DMS114 treated with DMSO at 0.1 percent for 48 hours (cell line): ENCODE data around the gene SPEG.
A peak's percentile ranks its signal among the peaks of the same experiment; 100 is the strongest.
"Not testable (repeated sequence)": the region's sequence is repeated elsewhere in the genome, so short reads cannot be mapped to it uniquely, and the experiment has no call there.

Experiments
- DNase-seq: peaks from one replicate; lab custom pipeline; 2025; ENCODE audit not compliant: unreplicated experiment; lab: John Stamatoyannopoulos, UW

SPEG gene

DNA sequence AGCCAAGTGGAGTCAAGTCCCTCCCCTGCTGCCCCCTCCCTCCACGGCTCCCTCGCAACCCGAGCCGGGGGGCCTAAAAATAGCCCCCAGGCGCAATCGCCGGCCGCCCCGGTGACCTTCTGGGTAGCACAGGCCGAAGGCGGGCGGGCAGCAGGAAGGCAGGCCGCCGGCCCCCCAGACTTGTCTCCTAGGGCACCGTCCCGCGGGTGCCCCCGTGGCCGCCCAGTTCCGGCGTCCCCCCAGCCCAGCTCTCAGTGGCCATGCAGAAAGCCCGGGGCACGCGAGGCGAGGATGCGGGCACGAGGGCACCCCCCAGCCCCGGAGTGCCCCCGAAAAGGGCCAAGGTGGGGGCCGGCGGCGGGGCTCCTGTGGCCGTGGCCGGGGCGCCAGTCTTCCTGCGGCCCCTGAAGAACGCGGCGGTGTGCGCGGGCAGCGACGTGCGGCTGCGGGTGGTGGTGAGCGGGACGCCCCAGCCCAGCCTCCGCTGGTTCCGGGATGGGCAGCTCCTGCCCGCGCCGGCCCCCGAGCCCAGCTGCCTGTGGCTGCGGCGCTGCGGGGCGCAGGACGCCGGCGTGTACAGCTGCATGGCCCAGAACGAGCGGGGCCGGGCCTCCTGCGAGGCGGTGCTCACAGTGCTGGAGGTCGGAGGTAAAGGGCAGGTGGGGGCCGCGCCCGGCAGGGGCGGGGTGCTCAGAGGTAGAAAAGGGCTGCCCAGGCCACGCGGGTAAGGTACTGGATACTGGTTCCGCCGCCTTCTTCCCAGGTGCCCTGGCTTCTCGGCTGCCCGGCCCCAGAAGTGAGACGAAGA lies at the start of gene SPEG:
Gene SPEG, plus strand, starts transcription at position 126 of the 808 bp plus-strand sequence. Its CDS starts 135 bp downstream, at position 261.
- no peak for DNase-seq

DNA sequence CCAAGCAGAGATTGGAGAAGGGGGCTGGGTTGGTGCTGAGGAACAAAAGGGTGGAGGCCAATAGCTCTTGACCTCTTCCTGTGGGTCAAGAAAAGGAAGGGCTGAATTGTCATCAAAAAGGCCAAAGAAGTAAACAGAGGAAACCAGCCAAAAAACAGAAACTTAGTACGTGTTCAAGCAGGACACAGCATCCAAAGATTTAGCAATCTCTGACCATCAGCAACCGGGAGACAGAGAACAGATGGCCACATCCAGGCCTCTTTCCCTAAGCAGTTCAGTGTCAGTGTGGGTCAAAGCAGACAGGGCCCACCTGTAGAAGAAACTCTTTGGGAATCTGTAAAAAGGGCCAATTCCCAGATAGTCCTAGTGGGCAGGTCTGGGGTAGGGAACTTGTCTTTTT lies 49.8 kb upstream of the SPEG start:
- no peak for DNase-seq

DNA sequence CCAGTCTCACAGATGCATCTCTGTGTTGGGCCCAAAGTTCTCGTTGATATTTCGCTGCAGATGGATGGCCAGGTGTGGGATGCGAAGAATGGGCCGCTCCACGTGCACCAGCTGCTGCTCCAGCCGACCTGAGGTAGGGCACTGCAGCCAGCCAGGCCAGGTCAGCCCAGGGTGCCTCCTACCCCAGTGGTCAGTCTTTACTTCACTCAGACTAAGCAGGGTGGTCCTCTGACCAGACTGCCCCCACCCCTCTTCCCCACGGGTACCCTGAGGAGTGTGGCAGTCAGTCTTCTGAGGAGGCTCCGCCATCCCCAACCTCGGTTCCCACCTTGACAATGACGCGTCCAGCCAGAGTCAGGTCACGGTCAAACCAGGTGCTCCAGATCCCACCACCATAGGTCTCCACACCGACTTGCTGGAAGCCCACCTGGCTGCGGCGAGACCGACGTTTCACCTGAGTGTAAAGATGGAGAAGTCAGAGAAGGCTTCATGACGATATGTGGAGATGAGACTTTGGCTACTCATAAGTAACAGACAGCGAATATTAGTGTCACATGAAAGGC lies 48.6 kb upstream of the SPEG start:
- DNase-seq, result no peak

DNA sequence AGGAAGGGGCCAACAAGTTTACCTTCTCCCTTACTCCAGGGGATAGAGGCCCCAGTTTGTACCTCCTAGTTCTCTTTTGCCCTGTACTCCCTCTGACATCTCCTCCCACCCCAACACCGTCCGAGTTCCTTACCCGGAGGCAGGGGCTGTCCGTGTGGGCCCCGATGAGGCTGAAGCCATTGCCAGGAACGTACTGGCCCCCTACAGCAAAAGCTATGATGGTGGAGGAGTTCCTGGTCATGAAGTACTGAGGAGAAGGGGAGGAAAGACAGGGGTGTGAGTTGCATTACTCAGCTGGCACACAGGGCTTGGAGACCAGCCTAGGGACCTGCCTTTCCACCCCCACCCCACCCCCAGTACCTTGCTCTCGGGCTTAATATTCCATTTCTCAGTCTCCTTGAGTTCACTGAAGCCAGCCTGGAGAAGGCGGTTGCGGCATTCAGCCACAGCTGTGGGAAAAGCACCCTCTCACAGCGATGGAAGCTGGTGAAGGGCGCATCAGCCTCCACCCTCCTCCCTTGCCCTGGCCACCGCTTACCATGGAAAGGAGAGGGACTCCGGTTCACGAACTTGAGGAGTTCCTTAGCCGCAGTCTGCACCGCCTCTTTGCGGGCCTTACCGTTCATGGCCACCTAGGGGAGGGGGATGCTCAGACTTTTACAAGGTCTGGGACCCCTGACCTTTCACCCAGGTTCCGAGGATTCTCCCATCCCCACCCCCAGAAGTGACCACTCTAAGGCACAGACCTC lies 47.9 kb upstream of the SPEG start:
- no peak for DNase-seq

DNA sequence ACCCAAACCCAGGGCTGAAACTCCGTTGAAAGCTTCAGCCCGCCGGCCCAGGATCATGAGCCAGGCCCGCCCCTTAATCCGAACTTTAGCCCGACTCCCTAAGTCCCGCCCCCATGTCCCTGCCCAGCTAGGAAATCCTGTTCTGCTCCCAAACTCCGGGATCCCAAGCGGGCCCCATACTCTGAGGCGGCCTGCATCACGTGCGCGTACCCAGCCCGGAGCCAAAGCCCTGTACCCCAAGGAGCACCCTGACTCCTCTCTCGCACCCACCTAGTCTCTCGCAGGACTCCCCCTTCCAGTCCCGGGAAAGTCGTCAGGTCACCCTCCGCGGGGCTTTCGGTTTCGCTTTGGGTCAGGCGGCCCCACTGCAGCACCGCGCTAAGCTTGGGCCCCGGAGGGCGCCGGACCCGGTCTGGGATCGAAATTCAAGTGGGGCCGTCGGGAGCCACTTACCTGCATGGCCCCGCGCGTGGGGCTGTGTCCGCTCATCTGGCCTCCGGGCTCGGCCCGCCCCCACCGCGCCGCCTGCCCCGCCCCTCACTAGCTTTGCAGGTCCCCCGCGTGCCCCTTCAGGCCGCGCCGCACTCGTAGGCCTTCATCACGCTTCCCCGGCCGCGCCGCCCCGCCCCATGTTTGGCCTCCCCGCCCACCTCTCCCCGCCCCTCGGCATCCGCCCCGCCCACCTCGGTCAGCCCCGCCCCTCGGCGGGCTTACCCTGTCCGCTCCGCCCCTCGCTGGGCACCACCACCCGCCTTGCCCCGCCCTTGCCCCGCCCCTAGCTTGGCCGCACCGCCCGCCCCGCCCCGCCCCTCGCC lies 47.1 kb upstream of the SPEG start, which contains the start of gene DNPEP:
Gene DNPEP, minus strand, starts transcription at position 607 of the 815 bp plus-strand sequence. Its CDS starts 118 bp downstream, at position 489.
- DNase-seq, result peak; percentile 69

DNA sequence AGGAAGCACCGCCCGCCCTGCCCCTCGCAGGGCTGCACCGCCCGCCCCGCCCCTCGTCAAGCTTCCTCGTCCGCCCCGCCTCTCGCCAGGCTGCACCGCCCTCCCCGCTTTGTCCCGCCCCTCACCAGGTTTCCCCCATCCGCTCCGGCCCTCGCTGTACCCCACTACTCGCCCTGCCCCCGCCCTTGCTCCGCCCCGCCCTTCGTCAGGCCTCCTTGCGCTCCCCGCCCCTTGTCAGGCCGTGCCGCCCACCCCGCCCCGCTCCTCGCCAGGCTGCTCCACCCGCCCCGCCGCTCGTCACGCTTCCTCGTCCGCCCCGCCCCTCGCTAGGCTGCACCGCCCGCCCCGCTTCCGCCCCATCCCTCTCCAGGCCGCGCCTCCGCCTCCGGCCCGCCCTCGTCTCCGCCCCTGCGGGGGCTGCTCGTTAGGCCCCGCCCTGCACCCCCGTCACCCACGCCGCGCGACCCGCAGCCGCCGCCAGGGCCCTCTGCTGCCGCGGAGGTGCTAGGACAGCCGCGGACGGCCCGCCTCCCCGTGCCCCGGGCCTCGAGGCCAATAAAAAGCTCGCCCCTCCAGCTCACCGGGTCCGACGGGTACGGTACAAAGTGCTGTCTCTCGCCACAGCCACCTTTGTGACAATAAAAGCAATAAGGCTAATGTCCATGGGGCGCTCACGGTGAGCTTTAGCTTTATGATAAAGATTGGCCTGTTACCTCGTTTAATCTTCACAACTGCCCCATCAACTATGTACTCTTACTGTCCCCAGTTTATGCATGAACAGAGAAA lies 46.3 kb upstream of the SPEG start:
- peak; percentile 79 for DNase-seq

DNA sequence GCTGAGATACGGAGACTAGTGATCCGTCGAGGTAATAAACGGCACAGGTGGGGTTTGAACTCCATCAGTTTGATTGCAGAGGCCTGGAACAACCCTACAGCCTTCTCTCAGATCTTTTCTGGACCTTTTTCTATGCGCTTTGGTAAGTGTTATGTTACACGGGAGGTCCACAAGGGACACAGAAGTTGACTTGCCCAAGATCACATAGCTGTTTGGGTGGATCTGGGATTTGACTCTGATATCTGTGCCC lies 45.8 kb upstream of the SPEG start:
- no peak for DNase-seq

DNA sequence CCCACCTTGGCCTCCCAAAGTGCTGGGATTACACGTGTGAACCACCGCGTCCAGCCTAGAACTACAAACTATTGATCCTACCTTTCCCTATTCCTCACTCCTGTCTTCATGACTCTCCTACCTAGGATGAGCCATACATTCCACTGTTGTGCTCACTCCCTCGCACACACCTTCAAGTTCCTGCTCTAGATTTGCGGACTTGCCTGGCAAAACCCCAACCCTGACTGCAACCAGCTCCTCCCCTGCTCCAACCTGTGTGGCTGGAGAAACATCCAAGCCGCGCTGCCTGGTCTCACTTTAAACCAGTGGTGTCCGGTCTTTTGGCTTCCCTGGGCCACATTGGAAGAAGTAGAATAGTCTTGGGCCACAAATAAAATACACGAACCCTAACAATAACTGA lies 41.9 kb upstream of the SPEG start:
- no peak for DNase-seq

DNA sequence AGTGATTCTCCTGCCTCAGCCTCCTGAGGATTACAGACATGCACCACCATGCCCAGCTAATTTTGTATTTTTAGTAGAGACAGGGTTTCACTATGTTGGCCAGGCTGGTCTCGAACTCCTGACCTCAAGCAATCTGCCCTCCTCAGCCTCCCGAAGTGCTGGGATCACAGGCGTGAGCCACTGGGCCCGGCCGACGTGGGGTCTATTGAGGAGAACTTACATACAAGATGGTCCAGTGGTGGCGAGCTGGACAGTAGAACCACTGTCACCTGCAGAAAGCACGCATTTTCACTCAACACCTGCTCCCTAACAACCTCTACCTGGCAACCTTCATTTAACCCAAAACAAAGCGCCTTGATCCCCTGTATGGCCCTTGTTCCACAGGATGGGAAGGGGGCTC lies 39.6 kb upstream of the SPEG start:
- not testable (repeated sequence) for DNase-seq

DNA sequence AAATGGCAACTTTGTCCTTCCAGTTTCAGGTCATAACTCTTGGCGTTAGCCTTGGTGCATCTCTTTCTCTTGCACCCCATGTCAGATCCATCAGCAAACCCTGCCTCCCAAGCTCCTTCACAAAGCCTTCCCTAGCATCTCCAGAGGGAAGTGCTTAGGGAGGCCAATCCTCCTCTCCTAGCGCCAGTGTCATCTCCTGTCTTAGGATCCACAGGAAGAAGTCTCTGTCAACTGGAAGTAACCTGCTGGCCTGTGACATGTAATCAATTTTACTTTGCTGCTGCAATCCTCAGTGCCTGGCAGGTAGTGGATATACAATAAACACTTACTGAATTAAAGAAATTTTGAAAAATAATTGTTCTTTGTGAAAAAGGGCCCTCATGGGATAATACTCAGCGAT lies 39.0 kb upstream of the SPEG start:
- no peak for DNase-seq

DNA sequence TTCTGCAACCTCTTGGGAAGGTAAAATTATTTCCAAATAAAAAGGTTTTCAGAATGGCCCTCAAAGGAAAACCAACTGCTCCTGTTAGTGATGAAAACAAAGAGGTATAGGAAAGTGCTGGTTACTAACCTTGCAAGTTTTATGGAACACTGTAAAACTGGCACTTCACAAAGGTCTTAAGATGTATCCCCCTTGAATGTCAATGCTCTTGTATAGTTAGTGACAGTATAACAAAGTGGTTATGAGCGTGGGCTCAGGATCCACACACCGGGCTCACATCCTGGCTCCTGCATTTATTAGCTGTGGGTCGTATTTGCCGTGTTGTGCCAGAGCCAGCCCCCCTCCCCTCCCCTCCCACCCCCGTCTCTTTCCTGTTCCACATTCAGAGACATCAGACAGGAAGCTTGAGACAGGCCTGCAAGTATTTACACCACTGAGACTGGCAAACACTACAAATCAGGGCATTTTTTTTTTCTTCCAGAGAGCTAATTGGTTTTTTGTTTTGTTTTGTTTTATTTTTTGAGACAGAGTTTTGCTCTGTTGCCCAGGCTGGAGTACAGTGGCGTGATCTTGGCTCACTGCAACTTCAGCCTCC lies 37.7 kb upstream of the SPEG start:
- DNase-seq, result no peak

DNA sequence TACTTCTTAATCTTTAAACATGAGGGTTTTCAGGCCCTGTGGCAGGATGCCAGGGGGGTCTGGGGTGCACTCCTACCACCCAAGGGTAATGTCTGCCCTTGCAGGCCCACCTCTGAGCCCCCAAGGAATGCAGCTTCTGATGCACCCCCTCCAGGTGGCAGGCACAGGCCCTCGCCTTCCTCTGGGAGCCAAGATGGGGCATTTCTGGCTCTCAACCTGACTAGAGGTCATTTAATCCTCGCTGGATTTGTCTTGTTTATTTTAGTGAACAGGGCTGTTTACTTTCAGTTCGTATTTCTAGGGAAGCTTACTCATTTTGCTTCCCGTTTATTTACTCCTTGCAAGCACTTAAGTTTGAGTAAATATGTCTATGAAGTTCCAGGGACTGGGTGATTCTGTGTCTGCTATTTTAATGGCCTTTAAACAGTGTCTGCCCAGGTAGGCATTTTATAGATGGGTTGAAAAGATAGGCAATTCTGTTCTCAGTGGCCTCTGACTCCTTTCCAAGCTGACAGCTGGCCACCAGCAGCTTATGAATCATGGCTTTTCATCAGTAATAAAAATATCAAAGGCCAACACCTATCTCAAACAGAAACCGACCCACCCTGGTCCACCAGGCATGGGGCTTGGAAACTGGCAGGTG lies 35.8 kb upstream of the SPEG start:
- DNase-seq, result no peak

DNA sequence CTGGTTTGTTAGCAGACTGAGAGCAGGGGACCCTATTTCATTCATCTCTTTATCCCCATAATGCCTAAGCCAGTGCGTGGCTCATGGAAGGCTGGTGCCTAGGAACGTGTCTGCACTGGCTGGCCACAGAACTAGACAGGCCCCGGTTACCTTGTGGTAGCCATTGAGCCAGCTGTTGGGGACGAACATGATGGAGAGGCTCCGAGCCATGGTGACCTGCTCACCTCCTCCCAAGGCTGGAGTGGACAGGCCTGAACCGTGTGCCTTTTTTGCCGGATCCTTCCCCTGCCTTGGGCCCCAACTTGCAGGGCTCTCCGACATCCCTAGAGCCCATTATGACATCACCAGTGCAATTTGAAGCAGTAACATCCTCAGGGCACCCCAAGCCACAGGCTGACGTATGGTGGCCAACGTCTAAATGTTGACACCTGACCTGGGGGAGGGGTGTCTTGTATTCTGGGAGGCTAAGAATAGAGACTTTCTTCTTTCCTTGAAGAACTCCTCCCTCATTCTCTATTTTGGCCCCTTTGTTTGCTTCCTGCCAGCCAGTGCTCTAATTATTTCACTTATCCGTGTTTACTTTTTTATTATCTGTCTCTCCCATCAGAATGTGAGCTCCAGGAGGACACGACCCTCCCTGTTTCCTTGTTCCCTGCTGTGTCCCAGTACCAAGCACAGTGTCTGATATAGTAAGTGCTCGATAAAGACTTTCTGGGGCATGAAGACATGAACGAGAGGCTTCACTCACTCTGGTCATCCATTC lies 34.7 kb upstream of the SPEG start:
- no peak for DNase-seq

DNA sequence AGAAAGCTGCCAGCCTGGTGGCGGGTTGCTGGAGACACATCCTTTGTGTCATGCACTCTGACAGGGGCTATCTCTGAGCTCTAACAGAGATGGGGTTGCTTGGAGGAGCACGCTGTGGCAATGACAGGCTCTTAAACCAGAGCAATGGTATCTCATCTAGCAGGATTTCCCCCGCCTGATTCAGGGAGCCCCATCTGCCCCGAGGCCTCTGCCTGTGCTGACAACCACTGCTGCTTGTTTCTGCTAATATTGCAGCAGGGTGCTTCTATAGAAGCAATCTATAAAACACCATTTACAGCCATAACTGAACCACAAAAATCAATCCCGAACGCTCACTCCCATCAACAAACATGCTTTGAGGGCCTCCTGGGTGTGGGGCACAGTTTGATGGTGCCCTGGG lies 34.1 kb upstream of the SPEG start:
- no peak for DNase-seq

DNA sequence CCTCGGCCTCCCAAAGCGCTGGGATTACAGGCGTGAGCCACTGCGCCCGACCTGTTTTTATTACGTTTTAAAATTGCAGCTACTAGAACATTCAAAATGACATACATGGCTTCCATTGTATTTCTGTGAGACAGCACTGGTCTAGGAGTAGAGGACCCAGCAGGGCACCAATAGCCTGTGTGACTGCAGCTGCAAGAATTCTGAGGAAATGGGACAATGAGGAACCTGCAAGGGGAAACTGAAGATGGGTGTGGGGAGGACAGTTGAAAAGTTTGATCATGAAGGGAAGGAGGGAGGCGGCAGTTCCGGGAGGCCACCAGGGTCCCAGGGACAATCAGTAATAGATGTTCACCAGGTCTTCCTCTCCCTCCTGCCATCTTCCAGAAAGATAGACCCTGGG lies 33.0 kb upstream of the SPEG start:
- DNase-seq, result no peak

DNA sequence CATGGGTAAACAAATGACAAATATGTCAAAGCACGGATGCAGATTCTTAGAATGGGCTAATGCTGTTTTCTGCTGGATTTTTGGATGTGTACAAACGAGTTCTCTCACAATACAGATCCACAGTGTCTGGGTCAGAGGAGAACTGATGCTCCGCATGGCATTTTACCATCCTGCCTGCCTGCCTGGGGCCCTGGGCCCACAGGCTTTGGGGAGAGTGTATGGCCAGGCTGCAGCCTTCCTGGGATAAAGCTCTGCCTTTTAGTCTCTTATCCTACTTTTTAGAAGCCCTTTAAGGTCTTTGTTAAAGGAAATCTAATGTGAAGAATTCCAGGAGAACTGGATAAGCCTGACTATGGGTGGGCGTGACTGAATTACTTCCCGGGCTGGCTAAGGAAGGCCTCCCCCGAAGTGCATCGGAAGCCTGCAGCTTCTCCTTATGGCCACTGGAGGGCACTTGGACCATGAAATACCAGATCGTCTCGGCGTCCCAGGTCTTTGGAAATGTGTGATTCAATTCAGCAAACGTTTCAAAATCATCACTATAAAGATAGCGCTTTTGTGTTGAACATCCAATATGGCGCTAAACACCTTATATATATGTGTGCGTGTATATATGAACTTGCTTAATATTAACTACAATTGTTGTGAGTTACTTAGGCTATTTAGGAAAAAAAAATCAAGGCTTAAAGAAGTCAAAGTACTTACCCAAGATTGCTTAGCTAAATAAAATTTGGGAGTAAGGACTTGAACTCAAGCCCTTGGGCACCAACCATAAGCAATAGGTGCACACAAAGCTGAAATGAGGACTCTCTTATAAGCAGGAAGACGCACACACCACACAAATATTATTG lies 31.8 kb upstream of the SPEG start:
- DNase-seq, result peak; percentile 64

DNA sequence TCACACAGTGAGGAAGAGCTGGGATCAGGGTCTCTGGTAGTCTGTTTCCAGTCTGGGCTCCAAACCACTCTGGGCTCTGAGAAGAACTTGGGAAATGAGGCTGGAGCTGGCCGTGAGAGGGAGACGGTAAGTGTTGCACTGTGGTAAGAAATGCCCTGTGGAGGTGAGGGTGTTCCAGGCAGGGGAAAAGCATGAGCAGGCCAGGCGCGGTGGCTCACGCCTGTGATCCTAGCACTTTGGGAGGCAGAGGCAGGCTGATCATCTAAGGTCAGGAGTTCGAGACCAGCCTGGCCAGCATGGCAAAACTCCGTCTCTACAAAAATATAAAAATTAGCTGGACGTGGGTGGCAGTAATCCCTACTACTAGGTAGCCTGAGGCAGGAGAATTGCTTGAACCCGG lies 30.8 kb upstream of the SPEG start:
- no peak for DNase-seq

DNA sequence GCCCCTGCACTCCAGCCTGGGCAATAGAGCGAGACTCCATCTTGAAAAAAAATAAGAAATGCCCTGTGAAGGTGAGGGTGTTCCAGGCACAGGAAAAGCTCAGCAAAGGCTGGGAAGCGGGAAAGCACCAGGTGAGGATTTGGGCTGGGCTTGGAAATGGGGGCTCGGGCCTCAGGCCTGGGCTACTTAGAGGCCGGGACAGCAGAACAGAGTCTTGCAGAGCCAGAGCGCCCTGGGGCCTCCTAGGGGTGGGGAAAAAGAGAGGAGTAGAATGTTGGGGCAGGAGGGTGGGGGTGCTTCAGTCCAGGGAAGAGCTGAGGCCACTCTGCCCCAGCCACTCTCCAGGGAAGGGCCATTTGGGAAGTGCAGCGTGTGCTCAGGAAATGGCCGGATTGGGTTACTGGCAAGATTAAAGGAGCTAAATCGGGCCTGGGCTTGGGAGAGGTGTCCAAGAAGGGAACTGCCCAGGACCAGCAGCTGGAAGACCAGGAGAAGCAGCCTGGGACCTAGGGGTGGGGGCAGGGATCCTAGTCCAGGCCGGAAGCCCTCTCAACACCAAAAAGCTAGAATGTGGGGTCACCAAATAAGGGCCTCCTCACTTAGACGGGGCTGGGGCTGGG lies 30.2 kb upstream of the SPEG start:
- no peak for DNase-seq
